GM10847 (cell line): ENCODE data around the gene ZMYM1.

Experiments used
- POLR2A ChIP-seq: IDR thresholded peaks from 2 replicates; pipeline ENCODE4 v1.6.1; 2011; ENCODE audit not compliant: insufficient read length; ENCODE audit errors: extremely low read depth

Gene ZMYM1

GRCh38 chr1:35079003-35079930 is at the start of gene ZMYM1:
TSS of gene ZMYM1 (plus strand) at chr1:35079385. CDS start at chr1:35093988, 14,603 bp downstream.
- TF ChIP-seq POLR2A, result peak; percentile 64

DNA sequence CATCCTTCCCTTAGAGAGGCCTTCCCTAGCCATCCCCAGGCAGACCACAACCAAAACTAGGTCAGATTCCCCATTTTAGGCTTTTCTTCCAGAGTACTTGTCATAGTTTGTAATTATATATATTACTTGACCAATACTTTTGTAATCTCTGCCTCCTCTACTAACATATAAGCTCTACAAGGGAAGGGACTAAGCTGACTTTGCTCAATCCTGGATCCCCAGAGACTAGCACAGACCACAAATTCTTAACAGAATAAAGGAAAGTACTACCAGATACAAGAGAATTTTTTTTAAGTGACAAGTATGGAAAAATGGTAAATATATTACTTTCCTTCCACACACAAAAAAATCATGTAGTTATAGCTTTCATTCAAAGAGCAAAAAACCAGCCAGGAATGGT is 49.4 kb upstream of the ZMYM1 start:
- TF ChIP-seq POLR2A, result no peak

DNA sequence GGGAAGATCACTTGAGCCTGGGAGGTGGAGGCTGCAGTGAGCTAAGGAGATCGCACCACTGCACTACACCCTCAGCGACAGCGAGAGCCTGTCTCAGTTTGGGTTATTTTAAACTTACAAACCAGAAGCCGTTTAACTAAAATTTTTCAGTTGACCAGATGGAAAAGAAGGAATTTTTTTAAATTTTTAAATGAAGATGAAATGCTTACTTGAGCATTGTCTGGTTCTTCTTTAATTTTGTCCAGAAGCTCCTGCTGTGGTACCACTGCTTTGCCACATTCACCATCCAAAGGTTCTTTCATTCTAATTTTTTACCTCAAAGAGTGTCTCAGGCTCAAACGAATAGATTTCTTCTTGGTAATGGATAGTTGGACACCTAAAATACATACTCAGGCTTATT is 48.8 kb upstream of the ZMYM1 start:
- no peak for TF ChIP-seq POLR2A

DNA sequence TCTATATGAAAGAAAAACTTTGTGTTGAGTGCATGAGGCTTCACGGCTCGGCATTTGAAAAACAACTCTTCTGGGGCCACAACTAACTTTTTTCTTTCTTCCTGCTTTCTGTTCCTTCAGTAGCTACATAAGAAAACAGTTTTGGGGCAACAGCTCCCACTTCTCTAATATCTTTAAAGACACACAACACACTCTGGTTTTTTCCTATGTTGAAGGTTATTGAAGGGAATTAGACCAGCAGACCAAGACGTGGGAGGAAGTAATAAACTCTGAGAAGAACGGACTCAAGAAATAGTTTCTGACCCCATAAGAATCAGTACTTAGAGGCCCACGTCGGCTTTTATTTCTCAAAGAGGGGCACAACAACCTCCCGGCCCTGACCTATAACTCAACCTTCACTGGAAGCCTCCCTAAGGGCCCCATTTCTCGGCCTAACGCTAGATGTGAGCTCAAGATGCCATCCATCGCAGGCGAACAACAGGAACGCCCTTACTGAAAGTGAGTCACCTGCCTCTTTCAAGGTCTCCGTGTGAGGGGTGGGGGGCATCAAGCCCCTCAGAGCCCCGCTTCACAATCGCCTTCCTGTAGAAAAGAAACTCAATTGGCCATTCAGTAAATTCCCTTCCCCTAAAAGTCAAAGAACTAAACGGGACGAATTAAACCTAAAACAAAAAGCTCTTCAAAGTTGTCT is 48.3 kb upstream of the ZMYM1 start:
- no peak for TF ChIP-seq POLR2A

GRCh38 chr1:35032384-35032739 is 46.8 kb upstream of the ZMYM1 start:
- no peak for TF ChIP-seq POLR2A

- no peak for TF ChIP-seq POLR2A
These were observed 45.8 kb upstream of the ZMYM1 start for GRCh38 chr1:35033346-35033745.

DNA sequence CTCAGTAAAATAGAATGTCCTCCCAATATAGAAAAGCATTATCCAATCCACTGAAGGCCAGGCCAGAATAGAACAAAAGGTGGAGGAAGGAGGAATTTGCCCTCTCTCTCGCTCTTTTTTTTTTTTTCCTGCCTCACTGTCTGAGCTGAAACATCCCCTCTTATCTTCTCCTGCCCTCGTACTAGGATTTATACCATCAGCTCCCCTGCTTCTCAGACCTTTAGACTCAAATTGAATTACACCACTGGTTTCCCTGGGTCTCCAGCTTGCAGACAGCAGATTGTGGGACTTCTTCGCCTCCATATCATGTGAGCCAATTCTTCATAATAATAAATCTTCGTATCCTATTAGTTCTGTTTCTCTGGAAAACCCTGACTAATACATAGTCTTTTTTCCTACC is 42.6 kb upstream of the ZMYM1 start:
- no peak for TF ChIP-seq POLR2A

DNA sequence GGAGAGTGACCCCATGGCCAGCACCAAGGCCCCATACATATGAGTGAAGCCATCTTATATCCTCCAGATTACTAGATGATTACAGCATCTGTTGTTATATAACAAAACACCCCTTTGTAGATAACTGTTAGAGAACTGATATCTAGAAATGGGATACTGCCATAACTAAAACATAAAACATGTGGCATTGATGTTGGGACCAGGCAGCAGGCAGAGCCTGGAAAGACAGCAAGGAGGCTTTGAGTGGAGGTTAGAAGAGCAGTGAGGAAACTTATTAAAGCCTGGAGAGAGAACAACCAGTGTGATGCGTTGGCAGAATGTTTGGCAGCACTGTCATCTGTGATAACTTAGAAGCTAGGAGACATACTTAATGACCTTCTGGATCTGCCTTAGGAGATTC is 42.0 kb upstream of the ZMYM1 start:
- no peak for TF ChIP-seq POLR2A

- TF ChIP-seq POLR2A, result no peak
These were observed 40.5 kb upstream of the ZMYM1 start for GRCh38 chr1:35038723-35039122.

- no peak for TF ChIP-seq POLR2A
These were observed 35.7 kb upstream of the ZMYM1 start for GRCh38 chr1:35043498-35043897.

- TF ChIP-seq POLR2A, result no peak
These were observed 34.8 kb upstream of the ZMYM1 start for GRCh38 chr1:35044431-35044830.

DNA sequence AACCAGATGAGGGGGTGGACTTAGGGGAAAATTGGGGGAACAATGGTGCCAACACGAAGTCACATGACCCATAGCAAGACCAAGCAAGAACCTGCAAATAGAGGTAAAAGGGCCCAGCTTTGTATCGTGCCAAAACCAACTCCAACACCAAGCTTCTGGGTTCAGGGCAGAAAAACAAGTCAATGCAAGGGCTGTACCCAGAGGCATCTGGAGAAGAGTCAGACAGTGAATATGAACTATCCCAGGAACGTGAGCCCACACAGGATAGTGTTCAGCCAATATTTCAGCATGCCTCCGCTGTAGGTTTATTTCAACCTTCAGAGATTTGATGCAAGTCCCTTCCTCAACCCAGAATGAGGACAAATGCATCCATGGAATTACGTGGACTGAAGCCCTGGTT is 32.5 kb upstream of the ZMYM1 start:
- TF ChIP-seq POLR2A, result no peak

DNA sequence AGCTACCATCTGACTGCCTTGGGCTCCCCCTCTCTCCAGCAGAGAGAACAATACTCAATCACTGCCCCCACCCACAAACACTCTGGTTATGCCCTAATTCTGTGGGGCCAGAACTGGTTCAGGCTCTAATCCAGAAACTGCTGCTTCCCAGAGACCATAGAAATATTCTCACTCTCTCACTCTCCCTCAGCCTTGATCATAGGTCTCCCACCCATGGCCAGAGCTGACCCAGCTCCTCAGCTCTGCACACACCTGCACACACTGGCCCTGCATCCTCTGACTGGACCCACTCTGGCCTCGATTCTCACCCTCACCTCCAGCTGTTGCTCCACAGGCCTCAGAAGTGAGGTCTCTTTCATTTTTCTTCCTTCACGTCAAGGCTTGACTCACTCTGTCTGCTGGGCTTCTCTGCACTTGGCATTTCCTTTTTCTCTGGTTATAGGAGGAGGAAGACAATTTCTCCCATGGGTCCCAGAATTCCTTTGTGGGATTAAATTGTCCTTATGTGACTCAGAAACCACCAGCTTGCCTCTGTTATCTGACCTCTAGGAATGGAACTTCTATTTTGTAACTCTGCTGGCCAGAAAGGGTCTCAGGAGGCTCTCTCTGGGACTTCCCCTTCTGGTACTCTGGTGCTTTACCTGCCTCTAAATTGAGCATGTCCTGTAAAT is 31.9 kb upstream of the ZMYM1 start:
- TF ChIP-seq POLR2A, result no peak

GRCh38 chr1:35049116-35049515 is 30.1 kb upstream of the ZMYM1 start:
- no peak for TF ChIP-seq POLR2A

DNA sequence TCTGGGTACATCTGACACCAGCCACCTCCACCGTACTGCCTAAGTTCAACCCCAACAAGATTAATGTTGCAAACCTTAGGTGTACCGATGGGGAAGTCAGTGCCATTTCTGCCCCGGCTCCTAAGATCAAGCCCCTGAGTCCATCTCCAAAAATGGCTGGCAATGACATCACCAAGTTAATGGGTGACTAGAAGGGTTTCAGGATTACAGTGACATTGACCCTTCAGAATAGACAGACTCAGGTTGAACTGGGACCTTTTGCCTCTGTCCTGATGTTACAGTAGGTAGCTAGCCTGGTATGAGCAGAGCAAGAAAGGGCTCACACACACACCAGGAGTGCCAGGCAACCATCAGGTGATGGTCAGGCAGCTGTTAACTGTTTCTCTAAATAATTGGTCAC is 25.8 kb upstream of the ZMYM1 start:
- TF ChIP-seq POLR2A, result no peak

DNA sequence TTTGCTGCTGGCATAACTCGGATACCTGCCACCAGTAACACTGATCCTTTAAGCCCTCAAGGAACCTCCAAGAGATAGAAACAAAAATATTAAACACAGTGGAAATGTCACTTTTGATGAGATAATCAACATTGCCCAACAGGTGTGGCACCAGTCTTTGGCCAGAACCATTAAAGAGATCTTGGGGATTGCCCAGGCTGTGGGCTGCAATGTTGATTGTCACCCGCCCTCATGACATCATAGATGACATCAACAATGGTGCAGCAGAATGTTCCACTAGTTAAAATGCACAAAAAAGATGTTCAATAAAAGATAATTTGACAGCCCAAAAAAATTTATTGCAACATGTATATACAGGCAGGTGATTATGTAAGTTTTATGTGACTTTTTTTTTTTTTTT is 20.2 kb upstream of the ZMYM1 start:
- no peak for TF ChIP-seq POLR2A
